NCI-H187 treated with DMSO at 0.1 percent for 48 hours (cell line): ENCODE results near the gene ZIC2.
"Not testable (repeated sequence)": the region's sequence is repeated elsewhere in the genome, so short reads cannot be mapped to it uniquely, and the experiment has no call there.

Source experiments
- DNase-seq: peaks from one replicate; lab custom pipeline; 2025; lab: John Stamatoyannopoulos, UW

Gene ZIC2

GRCh38 chr13:99981735-99982035, at the start of gene ZIC2:
Gene ZIC2 (plus strand): TSS chr13:99981784. CDS start chr13:99982065, 281 bp downstream.
- DNase-seq, result no peak

- DNase-seq, result no peak
Observed at GRCh38 chr13:99932912-99933311, 48.7 kb upstream of the ZIC2 start.

GRCh38 chr13:99935772-99936171, 45.8 kb upstream of the ZIC2 start:
- DNase-seq, result no peak

- no peak for DNase-seq
Observed at GRCh38 chr13:99938635-99939034, 42.9 kb upstream of the ZIC2 start.

GRCh38 chr13:99941086-99941485, 40.5 kb upstream of the ZIC2 start:
- no peak for DNase-seq

- no peak for DNase-seq
Observed at GRCh38 chr13:99941911-99942310, 39.7 kb upstream of the ZIC2 start.

GRCh38 chr13:99944102-99944501, 37.5 kb upstream of the ZIC2 start:
- DNase-seq, result no peak

GRCh38 chr13:99944606-99945005, 37.0 kb upstream of the ZIC2 start:
- DNase-seq, result no peak

- DNase-seq, result not testable (repeated sequence)
Observed at GRCh38 chr13:99945515-99945914, 36.1 kb upstream of the ZIC2 start.

- DNase-seq, result no peak
Observed at GRCh38 chr13:99947666-99948065, 33.9 kb upstream of the ZIC2 start.

GRCh38 chr13:99948411-99948810, 33.2 kb upstream of the ZIC2 start:
- no peak for DNase-seq

- DNase-seq, result no peak
Observed at GRCh38 chr13:99948907-99949678, 32.5 kb upstream of the ZIC2 start.

- DNase-seq, result no peak
Observed at GRCh38 chr13:99949679-99950413, 31.7 kb upstream of the ZIC2 start.

- not testable (repeated sequence) for DNase-seq
Observed at GRCh38 chr13:99951666-99952065, 29.9 kb upstream of the ZIC2 start.

- DNase-seq, result no peak
Observed at GRCh38 chr13:99953138-99953755, 28.3 kb upstream of the ZIC2 start.

- no peak for DNase-seq
Observed at GRCh38 chr13:99955107-99955746, 26.4 kb upstream of the ZIC2 start.

- DNase-seq, result no peak
Observed at GRCh38 chr13:99955747-99956472, 25.7 kb upstream of the ZIC2 start.

GRCh38 chr13:99956473-99957349, 24.9 kb upstream of the ZIC2 start:
- no peak for DNase-seq

- DNase-seq, result no peak
Observed at GRCh38 chr13:99958406-99959126, 23.0 kb upstream of the ZIC2 start.

- DNase-seq, result no peak
Observed at GRCh38 chr13:99959127-99959539, 22.5 kb upstream of the ZIC2 start.
